Measurements from ENCODE around the gene ALKAL2.

The ALKAL2 gene

GRCh38 chr2:289362-290089 is 1.6 kb upstream of the ALKAL2 start:
- no peak for DNase-seq

GRCh38 chr2:288758-289361 is 969 bp upstream of the ALKAL2 start:
- no peak for DNase-seq

- no peak for DNase-seq
Measured at GRCh38 chr2:287471-287885, 413 bp downstream of the ALKAL2 start.

GRCh38 chr2:286774-287392 is 1.0 kb downstream of the ALKAL2 start:
- no peak for DNase-seq

- no peak for DNase-seq
Measured at GRCh38 chr2:286035-286434, 1.9 kb downstream of the ALKAL2 start.

- no peak for DNase-seq
Measured at GRCh38 chr2:285531-285930, 2.4 kb downstream of the ALKAL2 start.

- DNase-seq = no peak
Measured at GRCh38 chr2:284896-285492, 2.9 kb downstream of the ALKAL2 start.

- DNase-seq = no peak
Measured at GRCh38 chr2:283996-284794, 3.7 kb downstream of the ALKAL2 start.

- no peak for DNase-seq
Measured at GRCh38 chr2:282371-283263, 5.3 kb downstream of the ALKAL2 start.

GRCh38 chr2:281381-281780 is 6.5 kb downstream of the ALKAL2 start:
- no peak for DNase-seq

GRCh38 chr2:280650-281110 is 7.2 kb downstream of the ALKAL2 start:
- DNase-seq = no peak

GRCh38 chr2:279956-280649 is 7.8 kb downstream of the ALKAL2 start:
- no peak for DNase-seq

- no peak for DNase-seq
Measured at GRCh38 chr2:279366-279765, 8.5 kb downstream of the ALKAL2 start.

GRCh38 chr2:278927-279320 is 9.0 kb downstream of the ALKAL2 start:
- no peak for DNase-seq

GRCh38 chr2:278312-278926 is 9.5 kb downstream of the ALKAL2 start:
- no peak for DNase-seq

GRCh38 chr2:275466-275865 is 12.4 kb downstream of the ALKAL2 start:
- no peak for DNase-seq

GRCh38 chr2:274503-274902 is 13.4 kb downstream of the ALKAL2 start:
- DNase-seq = no peak

GRCh38 chr2:273333-273732 is 14.6 kb downstream of the ALKAL2 start:
- DNase-seq = no peak

GRCh38 chr2:271917-272316 is 16.0 kb downstream of the ALKAL2 start:
- no peak for DNase-seq

GRCh38 chr2:270861-271260 is 17.0 kb downstream of the ALKAL2 start:
- no peak for DNase-seq
